ENCODE data around the gene GSN. TPM values are rescaled to one million over a fixed set of nuclear protein-coding genes. Genes with fewer than 3 reads are reported as not detected.

The GSN gene
- polyA plus RNA-seq, 2 of the 4 experiments (the other 2 are of a cell fraction) = 33.7 to 77.2 TPM

- CTCF ChIA-PET = interaction anchor here (0.8 to 3.6 kb wide), 2 partner anchors 16 to 63 kb away, joined by 3 to 25 read pairs; no protein-coding TSS in a partner anchor
- FAIRE-seq (no peak), DNase-seq (ENCODE audit: low read depth in 1 of 2, low spot score in 1 of 2) (no peak), ATAC-seq (no peak)
- Histone ChIP-seq H3K4me1 (no peaks in the 10 kb centered on the region), H3K9me3 (no peaks in the 10 kb centered on the region), H3K27ac (no peak overlapping the region), H3K4me3 (no peak overlapping the region), H3K4me2 (no peak overlapping the region)
- POLR2A ChIA-PET = no interaction called here
- 82% methylated on average over 4 of the region's 4 CpGs for whole genome bisulfite sequencing (ENCODE audit: missing lambda C conversion rate)
- TF ChIP-seq NR3C1 (IDR thresholded peaks at IDR 0.05) (no peak), HOXB13 (CRISPR knock-in tag; IDR thresholded peaks at IDR 0.05; ENCODE audit: low read depth) (no peak), FOXS1 (CRISPR knock-in tag; IDR thresholded peaks at IDR 0.05) (no peak), EHMT2 (IDR thresholded peaks at IDR 0.05; ENCODE audit: low read depth) (no peak), USF2 (IDR thresholded peaks at IDR 0.05) (no peak), EP300 (IDR thresholded peaks at IDR 0.05) (no peak), REST (IDR thresholded peaks at IDR 0.05) (no peak), TP53 (CRISPR knock-in tag; IDR thresholded peaks at IDR 0.05) (no peak)
These were observed 68.7 kb downstream of the GSN start for GRCh38 chr9:121336665-121337064.

GRCh38 chr9:121339437-121339836, 71.5 kb downstream of the GSN start:
- ChIA-PET POLR2A (interaction anchor here (0.5 kb wide), 1 partner anchor 16 kb away, joined by 4 read pairs; no protein-coding TSS in a partner anchor), CTCF (interaction anchor here (0.7 to 3.6 kb wide), 9 partner anchors 9 to 100 kb away, joined by 3 to 25 read pairs (median 5); no protein-coding TSS in a partner anchor)
- 89% methylated on average over 2 of the region's 2 CpGs for WGBS (ENCODE audit: missing lambda C conversion rate)
- H3K27ac ChIP-seq = no peak overlapping the region
- no peak overlapping the region for H3K4me2 ChIP-seq
- H3K4me1 ChIP-seq = no peaks in the 10 kb centered on the region
- DNase-seq (ENCODE audit: low read depth in 1 of 2, low spot score in 1 of 2) = no peak
- H3K9me3 ChIP-seq = no peaks in the 10 kb centered on the region
- TF ChIP-seq RAD21 (conservative IDR thresholded peaks at IDR 0.05 in 1 of 2, IDR thresholded peaks at IDR 0.05 in 1 of 2) (no peak), ZSCAN20 (CRISPR knock-in tag; IDR thresholded peaks at IDR 0.05) (no peak), EHMT2 (IDR thresholded peaks at IDR 0.05; ENCODE audit: low read depth) (no peak), RFX5 (IDR thresholded peaks at IDR 0.05) (no peak), TFCP2L1 (CRISPR knock-in tag; IDR thresholded peaks at IDR 0.05) (no peak), CEBPB (IDR thresholded peaks at IDR 0.05) (no peak)
- H3K4me3 ChIP-seq = no peak overlapping the region
- no peak for ATAC-seq
- FAIRE-seq = no peak

GRCh38 chr9:121340676-121341392, 72.9 kb downstream of the GSN start:
- 94% methylated on average over 6 of the region's 6 CpGs for WGBS (ENCODE audit: missing lambda C conversion rate)
- no peak overlapping the region for H3K4me2 ChIP-seq
- FAIRE-seq (no peak), ATAC-seq (no peak), DNase-seq (ENCODE audit: low read depth in 1 of 2, low spot score in 1 of 2) (no peak)
- no peak overlapping the region for H3K27ac ChIP-seq
- TF ChIP-seq BCL3 (IDR thresholded peaks at IDR 0.05) = no peak
- TF ChIP-seq HEYL (CRISPR knock-in tag; IDR thresholded peaks at IDR 0.05) = no peak
- no peaks in the 10 kb centered on the region for H3K4me1 ChIP-seq
- no peaks in the 10 kb centered on the region for H3K9me3 ChIP-seq
- no peak overlapping the region for H3K4me3 ChIP-seq
- ChIA-PET POLR2A (no interaction called here), CTCF (interaction anchor here (1.1 to 7.6 kb wide), 6 partner anchors 10 to 63 kb away, joined by 3 to 53 read pairs (median 6); no protein-coding TSS in a partner anchor)

All from A549 (cell line).